Mesendoderm (in vitro differentiated cells): ENCODE results near the gene CARD9.

Experiments used
- DNase-seq: peaks from one replicate; pipeline ENCODE4 v3.0.0; 2013
- H2AK5ac ChIP-seq: 2 replicates; pipeline ENCODE4 v1.6.1; 2013; ENCODE audit warnings: low read length, inconsistent platforms
- H2BK120ac ChIP-seq: 2 replicates; pipeline ENCODE4 v1.6.1; 2013; ENCODE audit warnings: low read depth, mild to moderate bottlenecking, low read length, moderate library complexity, mixed read lengths
- H2BK15ac ChIP-seq: replicated peaks from 2 replicates; pipeline ENCODE4 v1.6.1; 2013; ENCODE audit warnings: low read depth, mild to moderate bottlenecking, moderate library complexity
- H2BK5ac ChIP-seq: 2 replicates; pipeline ENCODE4 v1.6.1; 2013; ENCODE audit warnings: low read length, inconsistent platforms
- H3K18ac ChIP-seq: 2 replicates; pipeline ENCODE4 v1.6.1; 2013; ENCODE audit warnings: mild to moderate bottlenecking, low read length, mixed read lengths
- H3K23ac ChIP-seq: one replicate; pipeline ENCODE4 v1.6.1; 2013; ENCODE audit warnings: low read length
- H3K27ac ChIP-seq: 2 replicates; pipeline ENCODE4 v1.5.1; 2013; ENCODE audit warnings: low read depth, mild to moderate bottlenecking, inconsistent platforms, low read length, moderate library complexity
- H3K27me3 ChIP-seq: 2 replicates; pipeline ENCODE4 v1.6.1; 2013; ENCODE audit warnings: low read length, control low read depth, mild to moderate bottlenecking, inconsistent platforms; ENCODE audit not compliant: insufficient read depth, poor library complexity
- H3K36me3 ChIP-seq: 2 replicates; pipeline ENCODE4 v1.6.1; 2013; ENCODE audit warnings: low read length, inconsistent platforms; ENCODE audit not compliant: control insufficient read depth, insufficient read depth
- H3K4ac ChIP-seq: one replicate; pipeline ENCODE4 v1.6.1; 2013; ENCODE audit warnings: low read depth, mild to moderate bottlenecking, low read length, moderate library complexity
- H3K4me1 ChIP-seq: 2 replicates; pipeline ENCODE4 v1.6.1; 2013; ENCODE audit warnings: low read depth, low read length, inconsistent platforms; ENCODE audit not compliant: control insufficient read depth
- H3K4me2 ChIP-seq: 2 replicates; pipeline ENCODE4 v1.6.1; 2013; ENCODE audit warnings: low read length
- H3K4me3 ChIP-seq: 2 replicates; pipeline ENCODE4 v1.5.1; 2013; ENCODE audit warnings: mild to moderate bottlenecking, low read length
- H3K56ac ChIP-seq: one replicate; pipeline ENCODE4 v1.6.1; 2013; ENCODE audit warnings: low read length
- H3K79me1 ChIP-seq: 2 replicates; pipeline ENCODE4 v1.6.1; 2013; ENCODE audit warnings: low read length, inconsistent platforms
- H3K79me2 ChIP-seq: 2 replicates; pipeline ENCODE4 v1.6.1; 2013; ENCODE audit warnings: mild to moderate bottlenecking, low read length; ENCODE audit not compliant: control insufficient read depth, insufficient read depth
- H3K9ac ChIP-seq: 2 replicates; pipeline ENCODE4 v1.6.1; 2013; ENCODE audit warnings: low read length, inconsistent platforms
- H4K5ac ChIP-seq: one replicate; pipeline ENCODE4 v1.6.1; 2013; ENCODE audit warnings: low read length
- H4K8ac ChIP-seq: one replicate; pipeline ENCODE4 v1.6.1; 2013; ENCODE audit warnings: low read depth, mild to moderate bottlenecking, control low read depth, low read length, moderate library complexity
- WGBS: extraction: QIAGEN DNeasy Blood & Tissue Kit; methylation state at CpG from one replicate; pipeline ENCODE4 v1.1.7; 2013; ENCODE audit warnings: low lambda C conversion rate, missing lambda C conversion rate; ENCODE audit not compliant: insufficient coverage; ENCODE audit errors: extremely low coverage; 5-methylcytosine and 5-hydroxymethylcytosine counted together

Gene CARD9

GRCh38 chr9:136351252-136351800, 22.1 kb downstream of the CARD9 start:
- H3K56ac ChIP-seq, result no peak overlapping the region
- H4K5ac ChIP-seq, result no peak overlapping the region
- no peaks in the 10 kb centered on the region for H3K36me3 ChIP-seq
- H2BK15ac ChIP-seq, result no peak overlapping the region
- H3K79me1 ChIP-seq, result no peaks in the 10 kb centered on the region
- H3K4me1 ChIP-seq, result no peaks in the 10 kb centered on the region
- no peak overlapping the region for H2AK5ac ChIP-seq
- no peak overlapping the region for H4K8ac ChIP-seq
- H3K4me3 ChIP-seq, result no peak overlapping the region
- H2BK120ac ChIP-seq, result no peak overlapping the region
- no peak overlapping the region for H3K18ac ChIP-seq
- DNase-seq, result no peak
- H3K4ac ChIP-seq, result no peak overlapping the region
- no peaks in the 10 kb centered on the region for H3K27me3 ChIP-seq
- no peak overlapping the region for H3K23ac ChIP-seq
- H3K9ac ChIP-seq, result no peak overlapping the region
- H3K27ac ChIP-seq, result no peak overlapping the region
- H3K4me2 ChIP-seq, result no peak overlapping the region
- H2BK5ac ChIP-seq, result no peak overlapping the region
- WGBS, result no CpG with 5 or more reads among the region's 11 CpGs
- no peaks in the 10 kb centered on the region for H3K79me2 ChIP-seq

- no CpG with 5 or more reads among the region's 24 CpGs for WGBS
- H2BK15ac ChIP-seq, result no peak overlapping the region
- H3K23ac ChIP-seq, result no peak overlapping the region
- no peak overlapping the region for H3K27ac ChIP-seq
- no peaks in the 10 kb centered on the region for H3K27me3 ChIP-seq
- H3K79me1 ChIP-seq, result no peaks in the 10 kb centered on the region
- H2AK5ac ChIP-seq, result no peak overlapping the region
- H4K8ac ChIP-seq, result no peak overlapping the region
- no peaks in the 10 kb centered on the region for H3K4me1 ChIP-seq
- no peak overlapping the region for H3K18ac ChIP-seq
- no peaks in the 10 kb centered on the region for H3K79me2 ChIP-seq
- no peak overlapping the region for H2BK5ac ChIP-seq
- no peak overlapping the region for H3K4me3 ChIP-seq
- H4K5ac ChIP-seq, result no peak overlapping the region
- no peaks in the 10 kb centered on the region for H3K36me3 ChIP-seq
- DNase-seq, result no peak
- no peak overlapping the region for H3K4ac ChIP-seq
- no peak overlapping the region for H3K4me2 ChIP-seq
- H2BK120ac ChIP-seq, result no peak overlapping the region
- H3K56ac ChIP-seq, result no peak overlapping the region
- H3K9ac ChIP-seq, result no peak overlapping the region
These were observed 23.9 kb downstream of the CARD9 start for GRCh38 chr9:136349546-136349945.

- Histone ChIP-seq H2BK15ac (no peak overlapping the region), H3K36me3 (no peaks in the 10 kb centered on the region), H3K9ac (no peak overlapping the region), H4K8ac (no peak overlapping the region), H3K27me3 (no peaks in the 10 kb centered on the region), H3K79me1 (no peaks in the 10 kb centered on the region), H3K18ac (no peak overlapping the region), H4K5ac (no peak overlapping the region), H2BK120ac (no peak overlapping the region), H3K4me3 (no peak overlapping the region), H2AK5ac (no peak overlapping the region), H3K79me2 (no peaks in the 10 kb centered on the region), H3K56ac (no peak overlapping the region), H3K23ac (no peak overlapping the region), H3K4ac (no peak overlapping the region), H3K27ac (no peak overlapping the region), H2BK5ac (no peak overlapping the region), H3K4me1 (no peaks in the 10 kb centered on the region), H3K4me2 (no peak overlapping the region)
- no peak for DNase-seq
- no CpG with 5 or more reads among the region's 14 CpGs for WGBS
These were observed 24.8 kb downstream of the CARD9 start for GRCh38 chr9:136348691-136349090.

GRCh38 chr9:136347472-136348256, 25.8 kb downstream of the CARD9 start:
- no peak overlapping the region for H3K18ac ChIP-seq
- no peak overlapping the region for H3K27ac ChIP-seq
- no CpG with 5 or more reads among the region's 34 CpGs for WGBS
- no peak overlapping the region for H3K4me3 ChIP-seq
- H3K79me2 ChIP-seq, result no peaks in the 10 kb centered on the region
- no peak overlapping the region for H4K5ac ChIP-seq
- H3K4ac ChIP-seq, result no peak overlapping the region
- DNase-seq, result no peak
- H4K8ac ChIP-seq, result no peak overlapping the region
- H2BK5ac ChIP-seq, result no peak overlapping the region
- no peaks in the 10 kb centered on the region for H3K27me3 ChIP-seq
- H3K79me1 ChIP-seq, result no peaks in the 10 kb centered on the region
- H2AK5ac ChIP-seq, result no peak overlapping the region
- H3K4me1 ChIP-seq, result no peaks in the 10 kb centered on the region
- no peak overlapping the region for H2BK15ac ChIP-seq
- no peak overlapping the region for H3K23ac ChIP-seq
- no peak overlapping the region for H3K56ac ChIP-seq
- no peaks in the 10 kb centered on the region for H3K36me3 ChIP-seq
- no peak overlapping the region for H2BK120ac ChIP-seq
- no peak overlapping the region for H3K9ac ChIP-seq
- H3K4me2 ChIP-seq, result no peak overlapping the region

- Histone ChIP-seq H3K4ac (no peak overlapping the region), H2BK15ac (no peak overlapping the region), H3K4me1 (no peaks in the 10 kb centered on the region), H2AK5ac (no peak overlapping the region), H2BK5ac (no peak overlapping the region), H3K4me2 (no peak overlapping the region), H3K9ac (no peak overlapping the region), H3K56ac (no peak overlapping the region), H3K36me3 (no peaks in the 10 kb centered on the region), H3K79me2 (no peaks in the 10 kb centered on the region), H3K18ac (no peak overlapping the region), H3K79me1 (no peaks in the 10 kb centered on the region), H3K23ac (no peak overlapping the region), H3K27me3 (no peaks in the 10 kb centered on the region), H4K8ac (no peak overlapping the region), H2BK120ac (no peak overlapping the region), H3K4me3 (no peak overlapping the region), H3K27ac (no peak overlapping the region), H4K5ac (no peak overlapping the region)
- WGBS, result no CpG with 5 or more reads among the region's 20 CpGs
- no peak for DNase-seq
These were observed 26.5 kb downstream of the CARD9 start for GRCh38 chr9:136346927-136347465.
